Omental fat pad (tissue), 4 donors: ENCODE results near the gene TMC2. TPM values are rescaled to one million over a fixed set of nuclear protein-coding genes. Genes with fewer than 3 reads are reported as not detected.

Experiments used
- ATAC-seq: fragments of 150-250 bp; one replicate; pipeline ENCODE4 v1.9.1; 2016; ENCODE audit warnings: mild to moderate bottlenecking, moderate library complexity; ENCODE audit not compliant: low FRiP score
- DNase-seq: peaks from one replicate; pipeline ENCODE4 v3.0.0-alpha.2; 2019; ENCODE audit warnings: low spot score
- CTCF ChIP-seq, 3 donors: fragments of 450-650 bp; IDR thresholded peaks; one replicate each; pipeline ENCODE4 v1.5.1; 2016 to 2017; ENCODE audit warnings: antibody characterized with exemption in 3 of 3, mild to moderate bottlenecking in 3 of 3, moderate library complexity in 2 of 3
- total RNA-seq, 4 donors: library from RNA; depleted of rRNA; stranded (reverse); fragments of >200 nt; gene quantifications; one replicate each; pipeline ENCODE4 v1.1.0, GENCODE V29; 2016

The TMC2 gene
- total RNA-seq, 4 donors from 2014 or later: 0.32 to 0.88 (median 0.53) TPM

GRCh38 chr20:2595076-2595475, 58.7 kb downstream of the TMC2 start:
- TF ChIP-seq CTCF (IDR thresholded peaks at IDR 0.05): no peak
- DNase-seq: no peak
- ATAC-seq: no peak

GRCh38 chr20:2596673-2597279, 60.4 kb downstream of the TMC2 start:
- DNase-seq: no peak
- TF ChIP-seq CTCF (IDR thresholded peaks at IDR 0.05): no peak
- ATAC-seq: no peak

GRCh38 chr20:2599288-2600006, 63.1 kb downstream of the TMC2 start:
- ATAC-seq: no peak
- no peak for DNase-seq
- TF ChIP-seq CTCF (IDR thresholded peaks at IDR 0.05): no peak

- no peak for ATAC-seq
- no peak for TF ChIP-seq CTCF (IDR thresholded peaks at IDR 0.05)
- DNase-seq: no peak
Measured at GRCh38 chr20:2602046-2602735, 65.8 kb downstream of the TMC2 start.

- no peak for DNase-seq
- ATAC-seq: no peak
- no peak for TF ChIP-seq CTCF (IDR thresholded peaks at IDR 0.05)
Measured at GRCh38 chr20:2602746-2603145, 66.4 kb downstream of the TMC2 start.

GRCh38 chr20:2603816-2604505, 67.6 kb downstream of the TMC2 start:
- ATAC-seq (no peak), DNase-seq (no peak)
- TF ChIP-seq CTCF (IDR thresholded peaks at IDR 0.05): no peak
